Body of pancreas (tissue), 4 donors: ENCODE results near the gene ITGA1.

Experiments used
- CTCF ChIP-seq, 7 experiments: fragments of 450-650 bp in 4 of 7; fragments of 200-600 bp in 3 of 7; sonication (generic) in 3 of 7; IDR thresholded peaks; one replicate each; pipeline ENCODE4 v1.5.1; 2016 to 2019; ENCODE audit warnings: antibody characterized with exemption in 7 of 7
- POLR2A ChIP-seq, 3 donors: fragments of 450-650 bp; IDR thresholded peaks; one replicate each; pipeline ENCODE4 v1.6.1; 2016; ENCODE audit warnings: antibody characterized with exemption in 3 of 3, mild to moderate bottlenecking in 2 of 3

GRCh38 chr5:52997424-52997823 is 209.7 kb downstream of the ITGA1 start:
- TF ChIP-seq CTCF (IDR thresholded peaks at IDR 0.05) (no peak), POLR2A (IDR thresholded peaks at IDR 0.05) (no peak)
